Smooth muscle cell of the brain vasculature (primary cell): Measurements from ENCODE around the gene GPR3.
"Not testable (repeated sequence)": the region's sequence is repeated elsewhere in the genome, so short reads cannot be mapped to it uniquely, and the experiment has no call there.

Experiments
- DNase-seq: peaks from one replicate; pipeline ENCODE4 v3.0.0-alpha.2; 2012; ENCODE audit warnings: low read depth, low spot score

The GPR3 gene

DNA sequence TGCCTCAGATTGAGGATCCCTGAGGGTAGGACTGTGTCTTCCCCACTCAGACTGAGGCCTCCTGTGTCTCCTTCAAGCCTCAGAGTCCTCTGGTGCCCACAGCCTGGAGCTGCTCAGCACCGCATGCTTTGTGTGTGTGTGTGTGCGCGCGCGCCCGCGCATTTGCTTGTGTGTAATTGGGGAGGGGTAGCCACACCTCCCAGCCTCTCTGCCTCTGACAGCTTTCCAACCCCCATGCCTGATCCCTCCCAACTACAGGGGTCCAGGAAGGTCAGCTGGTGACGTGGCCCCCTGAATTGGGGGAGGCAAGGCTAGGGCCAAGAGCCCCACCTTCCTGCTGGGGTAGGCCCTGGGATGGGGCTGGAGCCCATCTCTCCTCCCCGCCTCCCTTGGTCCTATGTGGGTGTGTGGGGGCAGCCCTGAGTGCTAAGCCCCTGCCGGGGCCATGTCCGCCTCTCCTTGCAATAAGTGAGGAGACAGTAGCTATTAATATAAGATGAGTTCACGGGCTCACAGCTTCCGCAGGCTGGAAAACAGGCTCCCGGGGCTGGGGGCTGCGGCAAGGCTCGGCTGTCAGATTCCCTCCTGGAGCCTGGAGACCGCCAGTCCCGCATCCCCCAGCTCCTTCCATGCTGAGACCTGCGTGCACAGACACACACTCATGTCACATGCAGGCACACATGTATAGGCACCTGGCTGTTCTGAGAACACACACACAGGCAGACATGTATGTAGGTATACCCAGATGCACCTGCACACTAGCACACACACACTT is 7.0 kb downstream of the GPR3 start:
- DNase-seq: no peak

DNA sequence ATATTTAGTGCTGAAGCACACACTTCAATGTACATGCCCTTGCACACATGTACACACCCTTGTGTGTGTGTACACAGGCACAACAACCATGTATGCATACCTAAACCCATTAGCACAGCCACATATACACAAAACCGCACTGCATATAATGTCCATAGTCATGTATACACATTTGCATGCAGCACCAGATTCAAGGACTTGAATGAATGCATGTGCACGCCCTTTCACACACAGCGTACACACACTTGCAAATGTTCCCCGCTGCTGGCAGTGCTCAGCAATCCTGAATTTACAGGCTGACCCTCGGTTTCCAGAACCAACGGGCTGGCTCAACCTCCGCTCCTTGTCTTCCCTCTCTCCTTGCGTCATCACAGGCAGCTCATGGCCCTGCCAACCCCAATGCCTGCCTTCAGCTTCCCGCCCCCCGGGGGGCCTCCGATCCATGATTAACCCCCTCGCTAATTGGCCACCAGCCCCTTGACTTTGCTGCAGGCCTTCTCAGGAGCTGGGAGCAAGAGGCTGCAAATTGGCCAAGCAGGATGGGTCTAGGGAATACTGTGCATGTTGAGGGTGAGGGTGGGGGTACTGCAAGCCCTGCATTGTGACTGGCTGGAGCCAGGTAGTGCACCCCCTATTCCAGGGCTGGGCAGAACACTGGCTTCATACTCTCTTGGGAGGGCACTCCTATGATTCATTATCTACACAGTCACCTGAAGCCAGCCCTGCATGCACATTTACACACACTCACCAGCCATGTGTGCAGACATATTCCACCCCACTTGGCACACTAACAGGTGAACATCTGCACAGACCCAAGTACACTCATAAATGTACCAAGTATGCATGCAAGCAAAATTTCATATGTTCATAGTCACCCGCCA is 7.9 kb downstream of the GPR3 start:
- DNase-seq: no peak

DNA sequence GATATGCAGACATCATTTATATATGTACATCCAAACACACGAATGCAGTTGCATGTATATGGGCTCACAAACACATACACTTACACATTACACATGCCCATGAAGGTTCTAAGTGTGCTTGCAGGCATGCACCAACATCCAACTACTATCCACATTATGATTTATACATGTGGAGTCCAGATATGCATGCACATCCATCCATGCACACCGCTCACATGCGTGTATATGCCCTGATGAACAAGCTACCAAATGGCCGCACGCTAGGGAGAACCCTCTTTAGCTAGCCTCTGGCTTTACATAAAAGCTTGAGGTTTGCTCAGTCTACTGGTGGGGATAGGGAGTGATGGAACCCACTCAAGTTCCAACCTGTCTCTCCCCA is 8.5 kb downstream of the GPR3 start:
- no peak for DNase-seq

DNA sequence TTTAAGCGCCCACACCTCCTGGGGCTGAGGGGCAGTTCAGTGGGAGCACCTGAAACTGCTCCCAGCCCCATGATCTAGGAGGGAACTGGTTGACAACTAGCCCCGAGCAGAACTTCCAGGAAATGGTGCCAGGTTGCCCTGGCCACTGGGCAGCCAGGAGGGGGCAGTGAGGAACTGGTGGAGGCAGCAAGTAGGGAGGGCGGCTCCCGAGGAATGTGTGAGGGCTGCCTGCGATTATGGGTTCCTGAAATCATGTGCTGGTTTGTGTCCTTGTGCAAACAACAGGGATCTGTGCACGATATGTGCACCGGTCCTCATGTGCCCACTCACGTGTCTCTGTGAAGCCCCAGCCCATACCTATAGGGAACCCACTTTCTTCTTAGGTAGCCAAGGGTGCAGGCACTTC is 9.9 kb downstream of the GPR3 start:
- DNase-seq: no peak

DNA sequence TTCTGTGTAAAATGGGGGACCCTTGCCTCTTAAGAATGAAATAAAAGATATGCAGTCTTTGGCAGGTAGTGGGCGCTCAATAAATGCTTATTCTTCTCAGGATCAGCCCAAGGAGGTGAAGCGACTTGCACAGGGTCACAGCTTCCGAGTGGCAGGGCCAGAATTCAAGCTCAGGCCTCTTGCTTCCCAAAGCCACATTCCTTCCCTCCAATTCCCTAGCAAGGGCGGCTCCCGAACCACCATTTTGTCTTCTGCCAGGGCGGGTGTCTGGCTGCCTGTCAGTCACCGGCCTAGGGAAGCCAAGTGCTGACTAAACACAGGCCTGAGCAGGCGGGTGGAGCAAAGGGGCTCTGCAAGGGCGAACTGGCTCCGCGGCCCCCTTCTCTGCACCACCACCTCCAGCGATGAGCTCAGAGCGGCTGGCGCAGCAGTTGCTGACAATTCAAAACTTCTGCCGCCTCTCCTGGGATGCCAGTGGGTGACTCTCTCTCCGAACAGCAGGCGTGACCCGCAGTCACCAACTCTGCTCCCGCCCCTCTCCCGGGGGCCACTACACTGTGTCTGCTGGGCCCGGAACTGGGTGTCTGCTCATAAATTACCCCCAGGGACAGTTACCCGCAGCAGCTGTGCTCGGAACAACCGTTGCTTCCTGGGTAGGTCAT is 10.8 kb downstream of the GPR3 start:
- no peak for DNase-seq

DNA sequence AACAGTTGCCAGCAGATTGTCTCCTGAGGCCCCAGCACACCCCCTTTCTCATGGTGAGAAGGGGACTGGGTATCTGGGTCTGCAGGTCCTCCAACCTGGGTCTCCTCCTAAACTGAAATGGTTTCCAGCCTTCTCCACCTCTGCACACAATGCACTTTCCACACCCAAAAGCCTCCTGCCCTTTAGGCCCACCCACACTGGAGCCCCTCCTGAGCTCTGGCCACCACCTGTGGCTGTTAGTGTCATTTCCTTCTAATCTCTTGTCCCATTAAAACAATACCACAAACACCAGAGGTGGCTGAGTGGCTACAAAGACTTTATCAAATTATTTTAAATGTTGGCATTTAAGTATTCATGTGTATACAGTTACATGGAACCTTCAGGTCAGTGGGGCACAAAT is 11.5 kb downstream of the GPR3 start:
- DNase-seq: no peak

DNA sequence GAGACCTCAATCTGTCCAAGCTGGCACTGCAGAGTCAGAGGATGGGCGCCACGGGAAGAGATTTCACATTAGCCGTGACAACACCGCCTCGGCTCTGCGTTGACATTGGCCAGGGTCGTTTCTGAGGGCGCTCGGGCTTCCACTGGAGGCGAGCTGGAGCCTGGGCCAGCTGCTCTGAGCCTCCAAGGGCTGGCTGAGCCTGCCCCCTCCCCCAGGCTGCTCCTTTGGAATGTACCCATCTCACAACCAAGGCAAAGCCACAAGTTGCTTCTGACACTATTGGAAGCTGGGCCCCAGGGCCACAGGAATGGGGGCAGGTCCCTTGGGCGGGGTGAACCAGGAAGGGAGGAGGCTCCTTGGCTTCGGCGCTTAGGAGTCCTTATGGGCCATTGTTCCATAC is 12.7 kb downstream of the GPR3 start:
- DNase-seq: no peak

DNA sequence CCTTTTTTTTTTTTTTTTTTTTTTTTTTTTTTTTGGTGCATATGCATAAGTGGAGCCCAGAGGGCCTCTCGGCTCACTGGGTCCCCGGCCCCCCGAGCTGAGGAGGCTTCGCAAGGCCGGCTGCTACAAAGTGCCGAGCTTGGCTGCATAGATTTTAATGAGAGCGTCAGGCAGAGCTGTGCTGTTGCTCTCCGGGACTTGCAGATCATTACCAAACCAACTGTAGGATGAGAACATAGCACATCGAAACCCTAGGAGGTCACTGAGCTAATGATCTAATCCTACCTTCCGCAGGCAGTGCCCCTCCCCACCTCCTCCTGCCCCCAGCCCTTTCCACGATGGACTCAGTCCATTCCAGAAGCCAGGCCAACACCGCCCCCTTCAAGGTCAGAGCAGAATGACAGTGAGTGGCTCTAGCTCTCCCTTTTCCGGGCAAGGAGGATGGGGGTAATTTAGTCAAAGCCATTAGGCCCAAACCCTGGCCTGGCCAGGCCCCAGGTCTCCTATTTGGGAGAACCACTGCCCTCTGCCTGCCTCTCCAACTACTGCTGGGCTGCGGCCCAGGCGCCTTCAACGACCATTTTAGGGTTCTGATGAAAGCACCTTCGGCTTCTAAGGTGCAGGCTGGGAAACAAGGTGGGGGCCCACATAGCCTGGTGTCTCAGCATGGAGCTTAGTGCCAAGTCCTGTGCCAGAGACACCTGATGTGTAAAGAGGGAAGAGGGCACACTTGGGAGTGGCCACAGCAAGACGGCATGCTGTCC is 13.4 kb downstream of the GPR3 start:
- DNase-seq: not testable (repeated sequence)

DNA sequence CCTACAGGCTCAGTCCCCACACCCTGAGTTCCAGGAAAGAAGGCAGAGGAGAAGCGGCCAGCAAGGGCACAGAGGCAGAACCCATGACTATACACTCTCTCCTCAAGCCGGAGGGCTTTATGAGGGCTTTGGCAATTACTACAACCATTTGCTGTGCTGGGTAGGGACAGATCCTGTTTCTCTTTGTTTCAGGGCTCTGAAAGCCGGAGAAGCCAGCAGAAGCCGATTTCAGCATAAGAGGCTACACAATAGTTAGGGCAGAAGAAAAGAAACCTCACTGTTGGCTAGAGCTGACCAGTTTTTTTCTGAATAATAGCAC is 13.9 kb downstream of the GPR3 start:
- no peak for DNase-seq

DNA sequence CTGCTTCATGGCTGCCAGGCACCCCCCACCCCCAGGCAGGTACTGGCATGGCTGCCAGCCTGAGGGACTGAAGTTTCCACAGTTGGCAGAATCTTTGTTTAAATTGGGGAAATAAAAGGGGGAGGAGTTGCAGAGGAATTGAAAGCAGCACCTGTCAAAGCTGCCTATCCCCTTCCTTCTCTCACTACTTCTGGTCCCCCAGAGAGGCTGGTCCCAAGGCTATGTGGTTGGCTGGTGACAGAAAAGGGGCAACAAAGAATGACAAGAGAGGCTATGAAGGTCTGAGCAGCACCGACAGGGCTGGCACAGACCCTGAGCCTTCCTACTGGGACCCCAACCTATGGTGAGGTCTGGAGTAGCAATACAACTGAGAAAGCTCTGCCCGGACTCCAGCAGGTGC is 14.4 kb downstream of the GPR3 start:
- DNase-seq: not testable (repeated sequence)

DNA sequence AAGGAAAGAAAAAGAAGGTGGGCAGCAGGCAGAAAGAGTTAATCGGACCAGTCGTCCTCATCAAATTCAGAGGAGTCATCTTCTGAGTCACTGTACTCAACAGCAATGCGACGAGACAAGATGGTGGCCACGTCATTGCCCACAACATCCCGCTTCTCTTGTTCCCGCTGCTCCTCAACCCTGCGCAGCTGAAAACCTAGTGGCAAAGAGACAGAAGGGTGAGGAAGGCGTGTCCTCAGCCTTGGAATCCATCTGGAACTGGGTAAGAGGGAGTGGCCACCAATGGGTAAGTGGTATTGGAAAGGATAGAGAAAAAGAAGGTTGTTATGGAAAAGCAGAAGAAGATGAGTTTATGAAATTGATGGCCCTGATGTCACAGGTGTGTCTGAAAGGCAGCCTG is 15.7 kb downstream of the GPR3 start:
- DNase-seq: no peak

DNA sequence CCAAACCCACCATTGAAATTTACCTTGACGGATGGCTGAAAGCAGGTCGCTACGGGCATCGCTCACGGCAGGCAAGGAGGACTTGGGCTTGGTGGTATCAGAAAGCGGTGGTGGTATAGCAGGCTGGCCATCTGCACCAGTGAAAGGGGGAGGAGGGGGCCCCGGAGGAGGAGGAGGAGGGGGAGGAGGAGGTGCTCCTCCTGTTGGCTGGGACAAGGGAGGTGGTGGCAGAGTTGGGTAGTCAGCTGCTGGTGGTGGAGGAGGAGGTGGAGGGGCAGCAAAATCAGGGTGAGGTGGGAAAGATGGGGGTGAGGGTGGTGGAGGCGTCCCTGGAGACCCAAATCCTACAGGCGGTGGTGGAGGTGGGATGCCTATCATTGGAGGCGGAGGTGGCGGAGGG is 17.2 kb downstream of the GPR3 start:
- DNase-seq: no peak

DNA sequence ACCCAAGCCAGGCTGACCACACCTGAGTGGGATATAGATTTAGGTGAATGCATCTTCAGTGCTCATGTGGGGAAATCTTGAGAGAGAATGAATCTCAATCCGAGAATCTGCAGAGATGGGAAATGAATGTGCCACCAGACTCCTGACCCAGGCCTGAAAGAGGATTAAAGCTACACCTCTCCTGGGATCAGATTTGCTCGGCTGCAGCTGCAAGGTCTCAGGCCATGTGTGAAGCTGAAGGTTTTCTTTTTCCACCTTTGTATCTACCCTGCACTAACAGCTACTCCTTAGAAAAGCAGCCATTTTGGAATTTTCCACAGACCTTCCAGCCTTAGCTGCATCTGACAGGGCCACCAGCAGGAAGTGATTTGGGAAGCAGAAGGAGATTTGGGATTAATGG is 18.3 kb downstream of the GPR3 start:
- DNase-seq: no peak

DNA sequence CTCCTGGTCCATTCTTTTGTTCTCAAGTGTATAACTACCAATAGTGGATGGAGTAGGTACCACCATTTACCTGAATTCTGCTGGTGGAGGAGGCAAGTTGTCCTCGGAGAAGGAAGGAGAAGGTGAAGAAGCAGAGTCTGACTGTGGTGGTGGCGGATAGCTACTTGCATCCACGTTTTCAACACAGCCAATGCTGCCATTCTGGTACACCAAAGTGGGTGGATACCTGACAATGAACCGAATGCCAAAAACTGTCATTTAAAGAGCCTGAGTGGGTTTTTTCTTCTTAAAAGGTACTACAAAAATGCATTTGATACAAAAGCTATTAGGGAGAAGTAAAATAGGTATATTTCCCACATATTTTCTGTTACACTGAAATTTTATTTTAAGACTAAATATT is 20.1 kb downstream of the GPR3 start:
- no peak for DNase-seq

DNA sequence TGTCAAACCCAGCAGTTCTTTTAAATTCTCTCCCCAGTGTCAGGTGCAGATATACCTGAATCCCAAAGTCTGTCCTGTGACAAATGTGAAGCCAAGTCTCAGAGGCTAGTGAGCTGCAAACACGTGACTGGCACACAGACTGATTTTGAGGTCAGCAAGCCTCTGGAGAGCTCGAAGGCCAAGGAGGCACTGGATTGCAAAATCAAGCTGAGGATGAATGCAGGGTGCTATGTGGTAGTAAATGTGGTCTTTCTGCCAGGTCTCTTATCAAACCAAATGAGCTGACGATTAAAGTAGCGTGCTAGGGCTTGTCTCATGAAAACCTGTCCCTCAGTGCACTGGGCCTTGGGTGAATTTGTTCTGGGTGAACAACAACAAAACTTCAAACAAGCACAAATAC is 20.6 kb downstream of the GPR3 start:
- no peak for DNase-seq

DNA sequence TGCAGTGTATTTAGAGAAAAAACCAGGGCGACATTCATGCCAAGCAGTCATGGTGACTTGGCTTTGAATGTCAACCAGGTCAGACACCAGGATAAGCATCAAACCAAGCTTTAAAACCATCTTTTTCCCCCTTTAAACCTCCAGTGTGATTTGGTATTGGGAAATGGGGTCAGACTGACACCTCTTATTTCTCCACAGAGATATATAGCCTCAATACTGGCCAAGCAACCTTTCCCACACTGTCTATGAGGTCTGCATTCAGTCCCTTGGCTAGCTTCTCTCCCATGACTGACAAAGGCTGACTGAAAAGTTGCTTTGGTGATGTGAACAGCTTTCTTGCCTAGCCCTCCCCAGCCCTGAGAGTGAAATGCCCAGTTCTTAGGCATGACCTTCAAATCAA is 21.7 kb downstream of the GPR3 start:
- no peak for DNase-seq

DNA sequence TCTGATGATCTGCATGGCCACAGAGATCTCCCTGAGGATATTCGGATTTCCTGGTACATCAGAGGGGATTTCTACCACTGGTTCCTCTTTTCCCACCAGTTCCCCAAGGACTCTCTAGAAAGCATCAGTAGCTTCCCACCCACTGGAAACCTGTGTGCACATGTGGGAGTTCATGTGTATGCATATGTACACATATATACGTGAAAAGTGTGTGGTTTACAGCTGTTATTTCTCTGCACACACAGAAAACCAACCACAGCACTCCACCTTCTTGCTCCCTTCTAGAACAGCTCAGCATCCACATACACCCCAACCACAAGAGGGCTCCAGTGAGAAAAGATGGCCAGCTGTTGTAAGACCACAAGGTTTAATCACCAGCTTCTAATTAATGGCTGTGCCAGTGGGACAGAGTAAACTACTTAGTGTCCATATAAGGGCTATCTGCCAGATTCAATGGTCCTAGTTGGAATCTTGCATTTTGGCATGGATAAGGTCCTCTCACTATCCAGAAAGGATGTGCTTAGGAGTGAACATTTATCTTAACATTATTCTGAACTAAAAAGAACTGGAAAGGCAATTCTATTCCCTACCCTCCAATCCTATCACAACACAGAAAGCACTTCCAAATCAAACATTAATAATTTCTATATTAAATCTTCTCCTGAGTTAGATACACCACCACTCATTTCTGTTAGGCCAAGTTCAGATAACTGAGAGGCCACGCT is 24.1 kb downstream of the GPR3 start:
- no peak for DNase-seq

DNA sequence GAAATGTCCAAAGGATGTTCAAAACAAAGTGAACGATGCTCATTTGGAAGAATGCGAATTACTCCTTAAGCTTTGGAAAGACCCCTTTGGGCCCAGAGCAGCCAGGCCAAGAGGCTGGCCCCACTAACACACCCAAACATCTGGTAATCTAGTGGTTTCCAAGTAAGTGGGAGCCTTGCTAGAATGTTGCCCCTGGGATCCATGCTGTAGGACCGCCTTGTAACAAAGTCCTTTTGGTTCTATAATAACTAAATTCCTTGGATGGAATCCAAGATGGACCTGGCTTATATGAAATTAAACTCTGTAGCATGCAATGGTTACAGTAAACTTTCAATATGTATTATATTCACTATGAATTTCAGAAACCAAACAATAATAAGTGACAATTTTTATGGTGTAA is 25.3 kb downstream of the GPR3 start:
- no peak for DNase-seq

DNA sequence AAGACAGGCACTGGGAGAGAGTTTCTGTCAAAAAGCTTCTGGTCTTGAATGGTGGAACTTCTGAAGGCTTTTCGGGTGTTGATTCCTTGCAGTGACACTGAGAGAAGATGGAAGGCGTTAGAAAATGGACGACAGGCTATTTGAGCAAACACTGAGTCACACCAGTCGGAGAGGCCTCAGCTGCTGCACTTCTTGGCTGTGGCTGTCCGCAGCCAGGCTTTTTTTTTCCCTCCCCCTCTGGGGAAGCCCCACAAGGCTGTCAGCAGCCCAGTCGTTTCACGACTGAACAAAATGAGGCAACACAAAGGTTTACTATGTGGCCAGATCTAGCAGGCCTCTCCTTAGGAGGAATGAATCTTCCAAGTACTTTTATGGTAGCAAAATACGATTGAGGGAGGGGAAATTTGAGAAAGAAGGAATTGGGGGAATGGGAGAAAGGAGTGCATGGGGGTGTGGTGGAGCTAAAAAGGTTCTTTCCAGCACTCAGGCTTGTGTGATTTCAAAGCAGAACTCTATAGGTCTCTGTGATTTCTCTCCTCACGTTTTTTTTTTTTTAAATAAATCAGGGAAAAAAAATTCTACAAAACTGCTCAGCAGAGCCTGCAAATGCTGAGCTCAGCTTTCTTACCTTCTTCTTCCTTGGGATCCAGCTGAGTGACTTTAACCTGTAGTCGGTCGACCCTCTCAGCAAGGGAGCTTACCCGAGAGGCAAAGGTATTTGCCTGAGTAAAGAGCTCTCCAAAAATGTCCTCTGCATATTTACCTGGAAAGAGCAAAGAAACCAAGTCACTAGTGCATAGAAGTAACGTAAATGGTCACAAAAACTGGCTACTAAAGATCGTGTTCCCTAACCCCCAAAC is 26.1 kb downstream of the GPR3 start:
- DNase-seq: no peak

DNA sequence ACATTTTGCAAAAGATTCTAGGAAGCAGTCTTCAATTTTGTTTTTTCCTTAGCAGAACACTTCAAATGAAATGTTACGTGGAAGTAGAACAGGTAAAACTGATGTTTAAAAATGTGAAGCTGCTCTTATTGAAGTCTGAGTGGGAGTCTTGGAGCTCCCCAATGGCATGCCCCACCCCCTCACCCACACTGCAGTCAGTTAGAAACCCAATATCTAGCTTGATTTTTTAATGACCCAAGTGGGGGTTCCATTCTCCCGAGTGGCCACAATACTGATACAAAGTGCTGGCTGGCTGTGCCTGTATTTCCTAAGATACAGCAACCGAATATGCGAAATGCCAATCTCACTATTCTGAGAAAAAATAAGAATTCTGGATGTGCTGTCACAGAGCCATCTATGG is 31.3 kb downstream of the GPR3 start:
- DNase-seq: no peak
